ENCODE measurements around the gene TICRR.
"Not testable (repeated sequence)": the region's sequence is repeated elsewhere in the genome, so short reads cannot be mapped to it uniquely, and the experiment has no call there.

The TICRR gene

DNA sequence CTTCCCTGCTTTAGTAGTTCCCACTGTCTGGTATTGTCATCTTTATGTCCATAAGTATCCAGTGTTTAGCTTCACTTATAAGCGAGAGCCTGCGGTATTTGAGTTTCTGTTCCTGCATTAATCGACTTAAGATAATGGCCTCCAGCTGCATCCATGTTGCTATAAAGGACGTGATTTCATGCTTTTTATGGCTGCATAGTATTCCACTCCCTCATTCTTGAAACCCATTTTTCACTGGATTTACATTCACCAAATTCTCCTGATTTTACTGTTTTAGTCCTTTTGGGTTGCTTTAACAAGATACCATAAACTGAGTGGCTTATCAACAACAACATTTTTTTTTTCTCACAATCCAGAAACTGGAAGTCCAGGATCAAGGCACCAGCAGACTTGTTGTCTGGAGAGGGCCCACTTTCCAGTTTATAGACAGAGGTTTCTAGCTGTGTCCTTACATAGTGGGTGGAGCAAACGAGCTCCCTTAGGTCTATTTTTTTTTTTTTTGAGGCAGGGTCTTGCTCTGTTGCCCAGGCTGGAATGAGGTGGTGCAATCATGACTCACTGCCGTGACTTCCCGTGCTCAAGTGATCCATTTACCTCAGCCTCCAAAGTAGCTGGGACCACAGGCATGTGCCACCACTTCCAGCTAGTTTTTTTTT, 6.1 kb upstream of the TICRR start:
- no peak for DNase-seq (ENCODE audit: low read depth)

DNA sequence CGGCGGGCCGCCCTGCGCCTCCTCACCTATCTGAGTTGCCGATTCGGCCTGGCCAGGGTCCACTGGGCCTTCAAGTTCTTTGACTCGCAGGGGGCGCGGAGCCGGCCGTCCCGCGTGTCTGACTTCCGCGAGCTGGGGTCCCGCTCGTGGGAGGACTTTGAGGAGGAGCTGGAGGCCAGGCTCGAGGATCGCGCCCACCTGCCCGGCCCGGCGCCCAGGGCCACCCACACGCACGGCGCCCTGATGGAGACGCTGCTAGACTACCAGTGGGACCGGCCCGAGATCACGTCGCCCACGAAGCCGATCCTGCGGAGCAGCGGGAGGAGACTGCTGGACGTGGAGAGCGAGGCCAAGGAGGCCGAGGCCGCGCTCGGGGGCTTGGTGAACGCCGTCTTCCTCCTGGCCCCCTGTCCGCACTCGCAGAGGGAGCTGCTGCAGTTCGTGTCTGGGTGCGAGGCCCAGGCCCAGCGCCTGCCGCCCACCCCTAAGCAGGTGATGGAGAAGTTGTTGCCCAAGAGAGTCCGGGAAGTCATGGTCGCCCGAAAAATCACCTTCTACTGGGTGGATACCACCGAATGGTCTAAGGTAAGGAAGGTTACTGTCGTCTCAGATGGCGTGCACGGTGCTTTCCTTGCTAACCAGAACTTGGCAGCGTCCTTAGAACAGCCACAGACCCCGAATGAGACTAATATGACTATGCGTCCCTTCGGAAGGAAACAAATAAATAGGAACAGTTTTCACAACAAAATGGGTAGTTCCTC, 567 bp downstream of the TICRR start:
- no peak for DNase-seq (ENCODE audit: low read depth)

DNA sequence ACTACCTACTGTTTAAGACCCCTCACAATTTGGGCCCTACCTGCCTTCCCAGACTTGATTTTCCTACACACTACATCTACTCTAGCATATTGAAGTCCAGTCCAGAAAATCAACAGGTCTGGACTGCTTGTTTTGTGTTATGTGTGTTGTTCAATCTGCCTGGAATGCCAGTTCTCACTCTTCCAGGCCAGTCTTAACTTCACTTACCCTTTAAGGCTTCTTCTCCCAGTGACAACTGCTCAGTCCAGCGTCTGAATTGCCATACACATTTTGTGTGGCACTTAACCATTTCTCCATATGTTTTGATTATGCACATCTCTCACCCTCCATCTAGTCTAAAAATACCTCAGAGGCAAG, 1.1 kb downstream of the TICRR start:
- DNase-seq (ENCODE audit: low read depth), result no peak

DNA sequence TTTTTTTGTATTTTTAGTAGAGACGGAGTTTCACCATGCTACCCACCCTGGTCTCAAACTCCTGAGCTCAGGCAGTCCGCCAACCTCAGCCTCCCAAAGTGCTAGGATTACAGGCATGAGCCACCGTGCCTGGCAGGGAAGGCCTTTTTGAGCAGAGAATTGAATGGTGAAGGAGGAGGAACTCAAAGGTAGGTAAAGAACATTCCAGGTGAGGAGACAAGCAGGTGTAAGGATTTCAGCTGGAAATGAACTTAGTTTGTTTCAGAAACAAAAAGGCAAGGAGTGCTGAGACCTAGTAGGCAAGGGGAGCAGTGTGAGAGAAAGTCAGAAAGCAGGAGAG, 2.5 kb downstream of the TICRR start:
- no peak for DNase-seq (ENCODE audit: low read depth)

DNA sequence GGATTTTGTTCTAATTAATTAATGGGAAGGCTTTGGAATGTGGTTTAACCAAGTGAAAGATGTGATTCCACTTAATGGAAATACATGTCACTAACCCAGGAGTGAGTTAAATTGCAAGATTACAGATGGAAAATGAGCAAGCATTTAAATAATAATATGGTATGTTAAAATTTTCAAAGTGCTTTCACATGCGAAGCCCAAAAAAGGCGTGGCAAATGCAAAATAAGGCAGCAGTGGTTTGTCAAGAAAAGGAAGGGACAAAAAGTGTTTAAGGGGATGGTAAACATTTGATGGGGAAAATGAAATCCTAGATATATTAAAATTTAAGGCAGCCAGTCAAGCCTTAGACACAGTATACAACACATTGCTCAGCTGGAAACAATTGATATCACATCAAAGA, 2.9 kb downstream of the TICRR start:
- DNase-seq (ENCODE audit: low read depth), result no peak

DNA sequence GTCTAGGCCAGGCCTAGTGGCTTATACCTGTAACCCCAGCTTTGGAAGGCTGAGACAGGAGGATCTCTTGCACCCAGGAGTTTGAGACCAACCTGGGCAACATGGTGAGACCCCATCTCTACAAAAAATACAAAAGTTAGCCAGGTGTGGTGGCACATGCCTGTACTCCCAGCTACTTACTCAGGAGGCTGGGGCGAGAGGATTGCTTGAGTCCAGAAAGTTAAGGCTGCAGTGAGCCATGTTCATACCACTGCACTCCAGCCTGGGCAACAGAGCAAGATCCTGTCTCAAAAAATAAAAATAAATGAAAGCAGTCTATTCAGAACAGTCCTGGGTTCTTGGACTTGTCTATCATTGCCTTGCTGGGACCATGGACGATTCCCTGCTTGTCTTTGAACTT, 5.5 kb downstream of the TICRR start:
- DNase-seq (ENCODE audit: low read depth), result not testable (repeated sequence)

DNA sequence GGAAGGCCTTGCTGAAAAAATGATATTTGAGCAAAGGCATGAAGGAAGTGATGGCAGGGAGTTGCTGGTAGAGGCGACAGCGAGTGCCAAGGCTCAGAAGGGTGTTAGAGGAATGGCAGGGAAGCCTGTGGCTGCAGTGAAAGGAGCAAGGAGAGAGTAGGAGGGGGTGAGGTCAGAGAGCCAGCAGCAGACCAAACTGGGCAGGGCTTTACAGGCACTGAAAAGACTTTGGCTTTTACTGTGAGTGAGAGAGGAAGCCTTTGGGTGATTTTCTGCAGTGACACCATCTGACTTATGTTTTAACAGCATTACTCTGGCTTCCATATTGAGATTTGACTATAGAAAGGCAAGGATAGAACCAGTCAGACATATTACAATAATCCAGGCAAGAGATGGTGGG, 11.4 kb downstream of the TICRR start:
- DNase-seq (ENCODE audit: low read depth), result no peak

DNA sequence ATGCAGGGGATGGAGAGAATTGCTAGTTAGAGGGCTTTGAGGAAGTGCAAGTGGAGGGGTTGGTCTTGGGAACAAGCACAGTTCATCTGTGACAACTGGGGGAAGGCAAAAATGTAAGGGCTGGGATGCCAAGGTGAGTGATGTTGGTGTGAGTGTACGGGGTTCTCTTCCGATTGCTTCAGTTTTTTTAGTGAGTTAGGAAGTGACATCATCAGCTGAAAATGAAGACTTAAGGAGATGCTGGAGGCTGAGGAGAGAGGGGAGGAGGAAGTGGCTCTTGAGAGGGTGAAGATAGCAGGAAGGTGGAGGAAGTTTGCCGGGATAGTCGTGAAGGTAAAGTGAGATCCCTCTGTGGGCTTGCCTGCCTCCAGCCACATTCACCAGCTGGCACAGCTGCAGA, 12.7 kb downstream of the TICRR start:
- DNase-seq (ENCODE audit: low read depth), result no peak

DNA sequence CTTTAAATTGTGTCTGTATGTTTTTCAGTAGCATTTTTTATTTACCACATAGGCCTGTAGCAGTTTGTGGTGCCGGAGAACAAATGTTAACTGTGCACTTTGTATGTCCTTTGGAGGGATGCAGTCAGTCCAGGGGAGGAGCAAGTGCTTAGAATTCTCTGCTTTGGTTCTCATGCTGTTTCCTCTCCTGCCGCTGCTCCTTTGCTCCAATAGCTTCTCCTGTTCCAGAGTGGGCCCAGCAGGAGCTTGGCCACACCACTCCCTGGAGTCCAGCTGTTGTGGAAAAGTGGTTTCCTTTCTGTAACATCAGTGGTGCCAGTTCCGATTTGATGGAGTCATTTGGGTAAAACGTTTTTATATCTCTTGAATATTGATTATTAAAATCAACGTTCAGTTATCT, 16.6 kb downstream of the TICRR start:
- DNase-seq (ENCODE audit: low read depth), result no peak

DNA sequence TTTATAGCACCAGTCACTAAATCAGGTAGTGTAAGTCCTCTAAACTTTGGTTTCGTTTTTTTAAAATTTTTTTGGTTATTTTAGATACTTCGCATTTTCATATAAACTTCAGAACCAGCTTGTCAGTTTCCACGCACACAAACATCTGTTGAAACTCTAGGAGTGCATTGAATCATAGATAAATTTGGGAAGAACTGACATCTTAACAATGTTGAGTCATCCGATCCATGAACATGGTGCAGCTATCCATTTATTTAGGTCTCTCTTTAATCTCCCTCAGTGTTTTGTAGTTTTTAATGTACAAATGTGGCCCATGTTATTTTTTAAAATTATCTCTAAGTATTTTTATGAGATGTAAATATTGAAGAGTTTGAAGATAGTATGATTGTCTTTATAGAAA, 17.7 kb downstream of the TICRR start:
- DNase-seq (ENCODE audit: low read depth), result no peak

DNA sequence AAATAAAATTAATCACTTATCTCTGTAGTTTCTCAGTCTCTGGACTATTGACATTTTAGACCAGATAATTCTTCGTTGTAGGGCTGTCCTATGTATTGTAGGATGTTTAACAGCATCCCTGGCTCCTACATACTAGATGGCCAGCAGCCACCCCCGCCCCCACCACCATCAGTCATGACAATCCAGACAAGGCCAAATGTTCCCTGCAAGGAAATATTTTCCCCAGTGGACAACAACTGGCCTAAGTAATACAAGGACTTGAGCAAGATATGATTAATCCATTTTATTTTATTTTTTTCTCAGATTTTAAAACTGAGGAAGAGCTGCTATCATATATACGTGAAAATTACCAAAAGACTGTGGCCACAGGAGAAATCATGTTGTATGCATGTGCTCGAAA, 23.8 kb downstream of the TICRR start:
- DNase-seq (ENCODE audit: low read depth), result no peak

DNA sequence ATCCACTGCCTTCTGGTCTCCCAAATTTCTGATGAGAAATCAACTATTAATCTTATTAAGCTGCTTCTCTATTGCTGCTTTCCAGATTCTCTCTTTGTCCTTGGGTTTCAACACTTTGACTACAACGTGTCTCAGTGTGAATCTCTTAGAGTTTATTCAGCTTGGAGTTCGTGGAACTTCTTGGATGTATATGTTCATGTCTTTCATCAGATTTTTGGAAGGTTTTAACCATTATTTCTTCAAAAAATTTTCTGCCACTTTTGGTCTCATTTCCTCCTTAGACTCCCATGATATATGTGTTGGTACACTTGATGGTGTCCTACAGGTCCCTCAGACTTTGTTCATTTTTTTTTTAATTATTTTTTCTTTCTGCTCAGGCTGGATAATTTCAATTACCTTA, 36.0 kb downstream of the TICRR start:
- DNase-seq (ENCODE audit: low read depth), result no peak

DNA sequence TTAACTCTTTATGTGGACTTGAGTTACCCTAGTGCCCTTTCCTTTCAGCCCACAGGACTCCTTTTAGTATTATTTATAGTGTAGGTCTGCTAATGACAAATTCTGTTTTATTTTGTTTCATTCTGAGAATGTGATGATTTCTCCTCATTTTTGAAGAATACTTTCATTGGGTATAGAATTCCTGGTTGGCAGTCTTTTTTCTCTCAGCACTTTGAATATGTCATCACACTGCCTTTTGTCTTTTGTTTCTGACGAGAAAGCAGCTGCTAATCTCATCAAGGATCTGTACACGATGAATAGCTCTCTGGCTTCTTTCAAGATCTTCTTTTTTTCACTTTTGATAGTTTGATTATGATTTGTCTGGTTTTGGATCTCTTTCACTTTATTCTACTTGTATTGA, 37.8 kb downstream of the TICRR start:
- DNase-seq (ENCODE audit: low read depth), result no peak

DNA sequence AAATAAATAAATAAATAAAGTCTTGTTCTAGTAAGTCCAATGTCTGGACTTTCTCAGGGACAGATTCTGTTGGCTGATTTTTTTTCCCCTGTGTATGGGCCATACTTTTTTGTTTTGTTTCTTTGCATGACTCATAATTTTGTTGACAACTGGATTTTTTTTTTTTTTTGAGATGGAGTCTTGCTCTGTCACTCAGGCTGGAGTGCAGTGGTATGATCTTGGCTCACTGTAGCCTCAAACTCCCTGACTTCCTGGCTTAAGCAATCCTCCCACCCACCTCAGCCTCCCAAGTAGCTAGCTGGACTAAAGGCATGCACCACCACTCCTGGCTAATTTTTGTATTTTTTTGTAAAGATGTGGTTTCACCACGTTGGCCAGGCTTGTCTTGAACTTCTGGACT, 38.9 kb downstream of the TICRR start:
- no peak for DNase-seq (ENCODE audit: low read depth)

DNA sequence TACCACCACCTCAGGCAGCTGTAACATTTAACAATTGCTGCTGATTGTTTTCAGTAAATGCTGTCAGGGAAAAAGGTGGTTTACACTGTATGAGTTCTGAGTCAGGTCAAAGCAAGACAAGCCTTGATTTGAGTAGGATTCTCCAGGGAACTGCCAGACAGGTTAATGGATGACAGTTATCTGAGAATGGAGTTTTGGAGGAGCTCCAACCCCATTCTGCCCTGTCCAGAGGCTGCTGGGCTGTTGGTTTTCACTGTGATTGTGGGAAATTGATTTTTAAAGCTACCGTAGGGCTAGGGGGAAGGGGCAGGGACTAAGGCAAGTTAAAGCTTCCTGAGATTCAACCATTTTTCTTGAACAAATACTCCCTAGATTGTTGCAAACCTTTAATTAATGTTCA, 39.9 kb downstream of the TICRR start:
- no peak for DNase-seq (ENCODE audit: low read depth)

DNA sequence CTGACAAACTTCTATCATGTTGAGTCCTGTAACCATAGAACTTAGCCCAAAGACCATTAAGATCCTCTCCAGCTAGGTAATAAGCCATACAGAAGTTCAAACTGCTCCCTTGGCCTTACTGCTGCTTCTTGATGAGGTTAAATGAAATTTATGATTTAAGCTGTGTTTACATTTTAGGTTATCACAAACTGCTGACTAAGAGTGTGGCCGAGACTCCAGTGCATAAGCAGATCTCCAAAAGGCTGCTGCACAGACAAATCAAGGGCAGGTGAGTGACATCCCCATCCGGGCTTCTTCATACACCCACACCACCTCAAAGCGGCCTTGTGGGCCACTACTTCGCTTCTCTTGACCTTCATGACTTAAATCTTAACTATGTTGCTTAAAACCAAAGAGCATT, 41.0 kb downstream of the TICRR start:
- no peak for DNase-seq (ENCODE audit: low read depth)

DNA sequence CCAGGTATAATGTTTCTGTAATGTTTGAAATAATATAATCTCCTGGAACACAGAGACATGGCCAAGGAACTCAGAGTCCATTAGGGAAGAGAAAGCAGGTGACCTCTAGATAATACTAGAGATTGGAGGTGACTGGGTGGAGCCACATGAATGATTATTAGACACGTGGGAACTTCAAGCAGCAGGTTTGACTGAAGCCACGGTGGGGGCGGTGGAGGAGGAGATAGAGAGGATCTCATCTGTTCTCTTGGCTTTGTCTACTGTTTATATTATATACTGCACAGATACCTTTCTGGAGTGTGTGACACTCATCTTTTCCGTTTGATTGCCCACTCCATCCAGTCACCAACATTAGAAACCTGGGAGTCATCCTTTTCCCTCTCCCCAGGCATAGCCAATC, 46.3 kb downstream of the TICRR start:
- DNase-seq (ENCODE audit: low read depth), result no peak

DNA sequence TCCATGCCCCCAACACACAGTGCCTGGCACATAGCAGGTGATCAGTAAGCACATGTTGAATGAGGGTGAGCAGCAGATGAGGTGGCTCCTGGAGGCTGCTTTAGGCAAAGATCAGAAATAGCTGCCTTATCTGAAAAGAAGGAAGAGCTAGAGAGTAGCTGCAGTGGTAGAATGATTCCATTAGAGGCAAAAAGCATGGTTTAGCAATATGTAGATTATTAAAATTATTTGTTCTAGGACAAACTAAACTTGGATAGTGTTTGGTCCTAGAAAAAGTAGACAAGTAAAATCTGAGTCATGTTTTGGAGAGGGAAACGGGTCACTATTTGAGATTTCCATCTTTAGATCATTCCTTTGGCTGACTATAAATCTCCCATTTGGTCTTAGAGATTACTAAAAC, 47.9 kb downstream of the TICRR start:
- DNase-seq (ENCODE audit: low read depth), result no peak

DNA sequence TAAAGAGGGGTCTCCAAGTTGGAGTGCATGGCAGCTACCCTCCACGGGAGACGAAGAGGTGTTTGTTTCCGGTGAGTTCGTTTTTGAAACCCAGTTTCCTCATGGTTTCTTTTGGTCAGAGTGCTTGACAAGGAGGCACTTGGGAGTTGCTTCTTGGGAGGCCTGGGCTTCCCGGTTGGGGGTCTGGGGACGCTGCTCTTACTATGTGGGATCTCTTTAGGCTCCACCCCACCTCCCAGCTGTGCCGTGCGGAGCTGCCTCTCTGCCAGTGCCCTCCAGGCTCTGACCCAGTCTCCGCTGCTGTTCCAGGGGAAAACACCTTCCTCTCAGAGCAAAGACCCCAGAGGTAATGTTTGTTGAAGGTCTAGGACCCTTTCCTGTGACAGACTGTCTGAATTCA, 50.4 kb downstream of the TICRR start:
- no peak for DNase-seq (ENCODE audit: low read depth)

DNA sequence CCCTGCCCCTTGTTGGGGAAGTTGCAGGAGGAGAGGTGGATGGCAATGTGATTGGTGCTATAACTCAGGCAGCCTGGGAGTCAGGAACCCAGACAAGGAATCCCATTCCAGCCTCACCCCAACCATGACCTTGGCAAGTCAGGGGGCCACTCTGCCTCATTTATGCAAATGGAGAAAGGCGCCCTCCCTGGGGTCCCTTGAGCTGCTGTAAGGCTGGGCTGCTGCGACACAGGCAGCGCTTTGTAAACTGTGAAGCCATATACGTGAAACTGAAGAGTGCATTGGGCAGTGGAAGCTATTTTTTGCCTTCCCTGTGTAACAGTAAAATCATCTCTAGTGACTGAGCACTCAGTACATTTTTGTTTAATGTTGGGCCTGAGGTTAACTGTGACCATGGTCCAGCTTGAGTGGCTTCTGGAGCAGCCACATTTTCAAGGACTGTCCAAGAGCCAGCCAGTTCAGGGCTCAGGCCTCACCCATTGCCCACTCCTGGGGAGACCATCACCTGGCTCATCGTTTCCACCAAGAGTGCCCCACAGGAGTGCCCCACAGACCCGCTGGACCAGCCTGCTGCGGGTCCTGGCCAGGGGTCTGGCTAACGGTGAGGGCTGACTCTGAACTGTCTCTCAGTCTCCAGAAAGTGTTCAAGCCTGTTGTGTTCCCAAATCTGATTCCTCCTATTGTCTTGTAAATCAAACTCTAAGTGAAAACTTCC, 52.1 kb downstream of the TICRR start:
- DNase-seq (ENCODE audit: low read depth), result no peak

DNA sequence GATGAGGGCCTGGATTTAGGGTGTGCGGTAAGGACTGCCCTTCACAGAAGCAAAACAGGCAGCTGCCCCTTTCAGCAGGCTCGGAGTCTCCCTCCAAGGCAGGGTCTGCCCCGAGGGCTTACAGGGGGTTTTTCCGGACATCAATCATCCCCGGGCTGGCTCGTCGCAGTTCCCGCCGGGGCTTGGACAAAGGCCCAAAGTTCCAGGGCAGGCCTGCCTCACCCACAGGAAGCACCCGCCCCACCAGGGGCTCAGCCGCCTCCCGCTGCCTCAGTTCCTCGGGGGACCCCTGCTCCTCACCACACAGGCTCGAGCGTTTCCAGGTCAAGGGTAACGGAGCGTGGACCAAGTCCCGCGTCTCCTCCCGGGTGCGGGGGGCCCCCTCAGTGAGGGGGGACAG, 53.0 kb downstream of the TICRR start:
- no peak for DNase-seq (ENCODE audit: low read depth)

DNA sequence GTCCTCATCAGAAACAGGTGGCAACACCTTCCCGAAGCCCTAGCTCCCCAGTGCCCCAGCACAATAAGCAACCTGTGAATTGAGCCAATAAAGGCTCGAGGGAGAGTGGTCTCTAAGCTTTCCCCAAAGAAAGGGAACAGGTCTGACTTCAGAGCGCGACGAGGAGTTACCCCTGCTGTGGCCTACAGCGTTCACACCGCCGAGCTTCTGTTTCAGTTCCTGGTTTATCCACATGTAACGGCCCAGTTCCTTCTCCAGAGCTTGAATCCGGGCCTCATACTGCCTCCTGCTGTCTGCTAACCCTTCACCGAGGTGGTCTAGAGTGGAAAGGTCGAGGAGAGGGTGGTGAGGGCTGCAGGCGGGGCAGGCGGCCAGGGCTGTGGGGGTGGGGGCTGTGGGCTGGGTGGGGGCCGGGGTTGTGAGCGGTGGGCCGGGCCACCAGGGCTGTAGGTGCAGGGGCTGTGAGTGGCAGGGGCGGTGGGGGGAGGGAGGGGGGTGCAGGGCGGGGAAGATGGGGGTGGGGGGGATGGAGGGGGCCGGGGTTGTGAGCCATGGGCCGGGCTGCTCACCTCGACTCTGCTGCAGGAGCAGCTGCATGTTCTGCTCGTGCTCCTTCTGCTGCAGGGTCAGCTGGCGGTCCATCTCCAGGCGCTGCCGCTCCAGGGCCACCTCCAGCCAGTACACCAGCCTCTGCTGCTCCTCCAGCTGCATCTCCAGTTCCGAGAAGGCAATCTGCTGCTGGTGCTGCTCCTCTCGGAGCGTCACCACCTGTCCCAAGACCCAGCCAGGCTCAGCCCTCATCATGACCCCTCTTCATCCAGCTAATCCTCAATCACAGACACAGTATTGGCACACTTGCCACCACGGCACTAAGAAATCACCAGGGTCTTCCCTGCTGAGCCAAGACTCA, 53.8 kb downstream of the TICRR start:
- no peak for DNase-seq (ENCODE audit: low read depth)

DNA sequence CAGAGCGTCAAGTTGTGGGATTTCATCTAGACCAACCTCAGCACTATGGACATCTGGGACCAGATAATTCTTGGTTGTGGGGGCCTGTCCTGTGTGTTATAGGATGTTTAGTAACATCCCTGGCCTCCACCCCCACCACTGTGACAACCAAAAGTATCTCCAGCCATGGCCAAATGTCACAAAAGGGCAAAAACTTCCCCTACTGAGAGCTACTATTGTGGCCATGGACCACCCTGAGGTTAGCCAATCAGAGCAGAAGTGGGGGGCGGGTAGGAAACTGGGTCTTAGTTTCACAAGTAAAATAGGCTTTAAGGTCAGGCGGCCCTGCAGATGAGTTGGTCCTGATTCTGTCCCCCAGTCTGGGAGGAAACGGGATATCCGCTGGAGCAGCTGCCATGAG, 54.6 kb downstream of the TICRR start:
- DNase-seq (ENCODE audit: low read depth), result no peak
